Endothelial cell of umbilical vein (primary cell): ENCODE measurements around the gene PRDM11. TPM values are rescaled to one million over a fixed set of nuclear protein-coding genes. Genes with fewer than 3 reads are reported as not detected.

Source experiments
- BruUV-seq: library from RNA; stranded (reverse); fragments of 400-500 nt; replicated peaks from 2 replicates; lab custom pipeline; 2021; lab: Mats Ljungman, UMichigan
- CTCF ChIA-PET: fragments of 300-600, 350-600 bp; sonication (Branson Sonifier 250); formaldehyde crosslinking; loops from one replicate; lab custom pipeline; 2021; ENCODE audit warnings: antibody characterized with exemption, inconsistent platforms; lab: Charles Lee
- POLR2A ChIA-PET: fragments of 300-600, 350-600 bp; sonication (Branson Sonifier 250); formaldehyde crosslinking; loops from one replicate; lab custom pipeline; 2021; ENCODE audit warnings: antibody characterized with exemption, inconsistent platforms; lab: Charles Lee
- DNase-seq: peaks from one replicate; pipeline ENCODE4 v3.0.0-alpha.2; 2011; ENCODE audit warnings: low read depth, low spot score
- FAIRE-seq: peaks from 2 replicates; lab custom pipeline; 2011; peaks lifted over from hg19 to GRCh38; lab: Jason Lieb, UNC
- H2AFZ ChIP-seq: 2 replicates; pipeline ENCODE4 v1.6.0; 2012; ENCODE audit warnings: low read depth, low read length, control low read depth, inconsistent platforms
- H3K27ac ChIP-seq: 2 replicates; pipeline ENCODE4 v1.5.1; 2011; ENCODE audit warnings: low read depth, mild to moderate bottlenecking, control low read depth, low read length, moderate library complexity; ENCODE audit not compliant: insufficient read depth
- H3K27me3 ChIP-seq, 2 experiments: 2 replicates each; pipeline versions ENCODE4 v1.6.0 to v1.6.1; 2011; ENCODE audit warnings: low read length in 2 of 2, mixed read lengths in 1 of 2; ENCODE audit not compliant: control insufficient read depth in 2 of 2, insufficient read depth in 2 of 2
- H3K36me3 ChIP-seq, 2 experiments: 2 replicates in 1 of 2; 3 replicates in 1 of 2; pipeline ENCODE4 v1.5.1; 2011; ENCODE audit warnings: low read length in 2 of 2, mild to moderate bottlenecking in 1 of 2, moderate library complexity in 1 of 2; ENCODE audit not compliant: control insufficient read depth in 2 of 2, insufficient read depth in 2 of 2; ENCODE audit errors: extremely low read depth in 1 of 2
- H3K4me1 ChIP-seq: 3 replicates; pipeline ENCODE4 v1.5.1; 2011; ENCODE audit warnings: mild to moderate bottlenecking, low read length; ENCODE audit not compliant: control insufficient read depth, insufficient read depth; ENCODE audit errors: extremely low read depth
- H3K4me2 ChIP-seq: 2 replicates; pipeline ENCODE4 v1.6.1; 2011; ENCODE audit warnings: low read length, control low read depth, mixed read lengths; ENCODE audit not compliant: insufficient read depth
- H3K4me3 ChIP-seq, 3 experiments: fragments of 200-600 bp in 1 of 3; sonication (generic), shearing (Covaris generic) in 1 of 3; replicated peaks in 1 of 3; 2 replicates each; pipeline ENCODE4 v1.5.1; 2011 to 2016; ENCODE audit warnings: control low read depth in 3 of 3, low read length in 3 of 3, mild to moderate bottlenecking in 2 of 3, inconsistent platforms in 1 of 3, low read depth in 1 of 3, moderate library complexity in 1 of 3; ENCODE audit not compliant: insufficient read depth in 1 of 3
- H3K79me2 ChIP-seq: 2 replicates; pipeline ENCODE4 v1.6.0; 2012; ENCODE audit warnings: low read length, inconsistent platforms; ENCODE audit not compliant: control insufficient read depth, insufficient read depth
- H3K9ac ChIP-seq: replicated peaks from 2 replicates; pipeline ENCODE3; 2011; ENCODE audit warnings: low read length, control low read depth; ENCODE audit not compliant: insufficient read depth; ENCODE audit errors: extremely low read depth
- H3K9me1 ChIP-seq: replicated peaks from 3 replicates; pipeline ENCODE4 v1.6.0; 2011; ENCODE audit warnings: mild to moderate bottlenecking, low read length; ENCODE audit not compliant: control insufficient read depth, insufficient read depth; ENCODE audit errors: extremely low read depth
- H3K9me3 ChIP-seq: replicated peaks from 2 replicates; pipeline ENCODE4 v1.5.1; 2012; ENCODE audit warnings: low read length, inconsistent platforms; ENCODE audit not compliant: control insufficient read depth, insufficient read depth
- H4K20me1 ChIP-seq: replicated peaks from 2 replicates; pipeline ENCODE3; 2011; ENCODE audit warnings: mild to moderate bottlenecking, low read length; ENCODE audit not compliant: control insufficient read depth, insufficient read depth; ENCODE audit errors: extremely low read depth
- CTCF ChIP-seq, 2 donors: IDR thresholded peaks; 1 replicate in 1 of 2; 2 replicates in 1 of 2; pipeline ENCODE4 v1.5.1; 2011; ENCODE audit warnings: low read length in 2 of 2, mild to moderate bottlenecking in 2 of 2, moderate library complexity in 2 of 2, control low read depth in 1 of 2, inconsistent platforms in 1 of 2, low read depth in 1 of 2; ENCODE audit not compliant: insufficient read depth in 1 of 2; ENCODE audit errors: extremely low read depth in 1 of 2
- EZH2 ChIP-seq: IDR thresholded peaks from 2 replicates; pipeline ENCODE4 v1.6.1; 2012; ENCODE audit warnings: borderline replicate concordance, low read depth, mild to moderate bottlenecking, moderate library complexity, low read length, inconsistent platforms; ENCODE audit not compliant: severe bottlenecking
- FOS ChIP-seq: IDR thresholded peaks from 2 replicates; pipeline ENCODE4 v1.6.1; 2011; ENCODE audit warnings: mild to moderate bottlenecking, low read length, moderate library complexity, borderline replicate concordance; ENCODE audit not compliant: insufficient read depth
- GATA2 ChIP-seq: IDR thresholded peaks from 2 replicates; pipeline ENCODE4 v1.7.0; 2011; ENCODE audit warnings: low read depth, mild to moderate bottlenecking, moderate library complexity, mixed read lengths, low read length; ENCODE audit not compliant: insufficient read length, insufficient read depth
- JUN ChIP-seq: IDR thresholded peaks from 2 replicates; pipeline ENCODE4 v1.6.1; 2011; ENCODE audit warnings: borderline replicate concordance, low read depth; ENCODE audit not compliant: insufficient read length, insufficient read depth
- MAX ChIP-seq: IDR thresholded peaks from 2 replicates; pipeline ENCODE4 v1.6.1; 2011; ENCODE audit not compliant: insufficient read depth, insufficient read length
- MYC ChIP-seq: IDR thresholded peaks from one replicate; pipeline ENCODE4 v1.6.1; 2011; ENCODE audit warnings: mild to moderate bottlenecking, low read depth, low read length
- POLR2A ChIP-seq: IDR thresholded peaks from 2 replicates; pipeline ENCODE4 v1.6.1; 2012; ENCODE audit warnings: low read depth, mild to moderate bottlenecking, control low read depth, low read length
- POLR2AphosphoS5 ChIP-seq: IDR thresholded peaks from 2 replicates; pipeline ENCODE4 v1.6.1; 2012; ENCODE audit warnings: low read depth, mild to moderate bottlenecking, control low read depth, low read length, moderate library complexity; ENCODE audit not compliant: insufficient read depth
- dilution Hi-C: fragments of 300-500 bp; cut with MboI; formaldehyde crosslinking; loops from one replicate; pipeline ENCODE4 v1.15.0; 2019; ENCODE audit warnings: low sequenced_read_pairs; ENCODE audit not compliant: extremely low pct_ligation_motif_present
- intact Hi-C: fragments of 100-400 bp; cut with micrococcal nuclease; formaldehyde crosslinking; loops from one replicate; pipeline ENCODE4 v1.10.0; 2022
- polyA plus RNA-seq, 4 experiments: library from polyadenylated mRNA; depleted of rRNA in 3 of 4; stranded (reverse) in 3 of 4; unstranded in 1 of 4; fragments of >200 nt; gene quantifications; 2 replicates each; pipeline versions ENCODE4 v1.2.1 to v1.2.3, GENCODE V29; 2011 to 2012; ENCODE audit warnings: missing spikeins in 1 of 4
- total RNA-seq: library from RNA; stranded (reverse); gene quantifications from 2 replicates; pipeline ENCODE4 v1.2.3, GENCODE V29; 2021

Gene PRDM11
- total and polyA plus RNA-seq, 2 donors (not counting 3 experiments of a cell fraction or from before 2014, with no cell fraction given): 6.9 to 14.1 TPM

GRCh38 chr11:45141631-45142030, 4.8 kb upstream of the PRDM11 start:
- no peak for DNase-seq
- Histone ChIP-seq H4K20me1 (no peaks in the 10 kb centered on the region), H3K79me2 (no peaks in the 10 kb centered on the region), H3K9me1 (no peaks in the 10 kb centered on the region), H3K9me3 (no peaks in the 10 kb centered on the region), H3K27ac (no peak overlapping the region), H3K4me2 (no peak overlapping the region), H3K4me1 (peaks cover 9% of the 10 kb centered on the region), H3K27me3 (peaks cover 16 to 46% of the 10 kb centered on the region in 2 experiments), H3K4me3 (no peak overlapping the region), H2AFZ (no peak overlapping the region), H3K9ac (no peak overlapping the region), H3K36me3 (no peaks in the 10 kb centered on the region)
- dilution Hi-C loops: no loop called here
- no peak for FAIRE-seq
- no TSS peak for BruUV-seq
- intact Hi-C loops: no loop called here
- ChIA-PET CTCF (interaction anchor here (0.7 to 2.1 kb wide), 3 partner anchors 9 to 215 kb away, joined by 3 to 14 read pairs (median 3); no protein-coding TSS in a partner anchor), POLR2A (no interaction called here)
- no peak for TF ChIP-seq JUN
- TF ChIP-seq MYC: no peak
- no peak for TF ChIP-seq EZH2
- no peak for TF ChIP-seq GATA2
- no peak for TF ChIP-seq CTCF (IDR thresholded peaks at IDR 0.05; ENCODE audit: extremely low read depth in 1 of 2, insufficient read depth in 1 of 2, low read depth in 1 of 2, low read length in 2 of 2)
- no peak for TF ChIP-seq FOS
- TF ChIP-seq POLR2A: no peak
- TF ChIP-seq POLR2AphosphoS5: no peak
- no peak for TF ChIP-seq MAX
